ENCODE measurements around the gene COG7.

Gene COG7

DNA sequence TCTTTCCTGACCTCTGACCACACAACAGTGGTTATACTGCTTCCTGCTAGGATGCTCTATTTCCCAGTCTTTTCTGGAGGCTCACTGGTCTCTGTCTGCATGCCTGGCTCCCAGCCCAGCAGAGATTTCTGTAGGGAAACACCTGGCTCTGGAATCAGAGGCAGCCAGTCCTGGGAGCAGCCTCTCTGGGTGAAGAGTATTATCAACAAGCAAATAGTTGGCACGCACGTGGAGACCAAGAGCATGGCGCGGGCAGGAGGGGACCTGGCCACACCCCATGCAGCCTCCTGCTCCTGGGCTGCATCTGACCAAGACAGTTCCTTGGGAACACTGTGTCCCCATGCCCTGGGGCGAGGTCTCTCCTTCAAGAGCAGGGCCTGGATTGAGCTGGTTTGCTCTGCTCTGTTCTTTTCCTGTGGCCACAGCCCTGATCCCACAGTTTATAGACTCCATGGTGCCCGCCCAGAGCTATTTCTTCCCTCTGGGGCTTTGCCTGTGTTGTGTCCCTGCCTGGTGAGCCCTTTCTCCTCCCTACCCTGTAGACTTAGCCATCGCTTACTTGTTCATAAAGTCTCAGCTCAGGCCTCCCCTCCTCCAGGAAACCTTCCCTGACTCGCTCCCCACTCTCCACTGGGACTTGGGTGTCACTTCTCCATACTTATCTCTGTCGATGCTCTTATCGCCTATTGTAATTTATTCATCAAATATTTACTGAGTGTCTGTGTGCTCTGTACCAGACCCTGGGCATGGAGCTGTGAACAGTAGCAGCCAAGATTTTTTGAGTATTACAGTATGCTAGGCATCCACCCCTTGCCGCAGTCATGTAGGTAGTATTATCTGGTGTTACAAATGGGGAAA lies 90.3 kb downstream of the COG7 start:
- DNase-seq (ENCODE audit: low read depth, low spot score) = no peak

DNA sequence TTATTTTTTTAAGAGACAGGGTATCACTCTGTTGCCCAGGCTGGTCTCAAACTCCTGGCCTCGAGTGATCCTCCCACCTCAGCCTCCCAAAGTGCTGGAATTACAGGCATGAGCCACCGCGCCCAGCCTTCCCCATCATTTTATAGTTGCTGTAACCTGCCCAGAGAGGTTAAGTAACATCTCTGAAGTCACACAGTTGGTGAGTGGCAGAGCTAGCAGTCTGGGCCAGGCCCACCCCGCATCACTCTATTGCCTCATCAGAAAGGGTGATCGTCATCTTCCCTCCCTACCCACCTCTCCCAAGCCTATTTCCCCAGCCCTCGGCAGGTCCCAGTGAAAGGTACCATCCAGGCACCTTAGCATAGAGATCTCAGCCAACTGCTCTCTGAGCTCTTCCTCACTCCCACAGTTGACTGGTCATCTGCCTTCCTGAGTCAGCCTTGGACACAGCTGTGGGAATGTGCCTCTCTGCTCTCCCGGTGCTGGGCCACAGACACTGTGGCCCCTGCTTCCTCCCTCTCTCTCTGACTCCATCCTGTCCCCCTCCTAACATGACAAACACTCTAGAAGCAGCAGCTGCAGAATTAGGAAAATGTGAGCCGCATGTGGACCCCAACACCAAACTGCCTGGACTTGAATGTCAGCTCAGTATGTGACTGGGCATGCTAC lies 93.8 kb downstream of the COG7 start:
- no peak for DNase-seq (ENCODE audit: low read depth, low spot score)

GRCh38 chr16:23357761-23358290 lies 95.2 kb downstream of the COG7 start:
- no peak for DNase-seq (ENCODE audit: low read depth, low spot score)

GRCh38 chr16:23356941-23357340 lies 96.0 kb downstream of the COG7 start:
- DNase-seq (ENCODE audit: low read depth, low spot score) = no peak

GRCh38 chr16:23355106-23355670 lies 97.8 kb downstream of the COG7 start:
- DNase-seq (ENCODE audit: low read depth, low spot score) = no peak

DNA sequence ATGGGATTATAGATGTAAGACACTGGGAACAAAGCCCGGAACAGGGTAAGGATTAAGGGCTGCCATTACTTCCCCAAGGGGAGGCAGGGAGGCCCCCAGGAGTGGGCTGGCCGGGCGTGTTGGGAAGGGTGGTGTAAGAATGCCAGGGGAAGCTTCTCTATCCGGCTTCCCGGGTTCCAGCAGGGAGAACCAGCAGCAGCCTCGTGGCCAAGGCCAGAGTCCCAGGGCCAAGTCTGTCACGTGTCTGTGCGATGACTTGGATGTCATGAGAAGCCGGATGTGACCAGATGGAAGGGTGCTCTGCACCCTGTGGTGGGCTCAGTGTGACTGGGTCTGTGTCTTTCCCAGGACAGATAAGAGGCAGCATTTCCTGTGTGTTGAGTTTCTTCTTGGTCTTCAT lies 98.7 kb downstream of the COG7 start:
- DNase-seq (ENCODE audit: low read depth, low spot score) = no peak

DNA sequence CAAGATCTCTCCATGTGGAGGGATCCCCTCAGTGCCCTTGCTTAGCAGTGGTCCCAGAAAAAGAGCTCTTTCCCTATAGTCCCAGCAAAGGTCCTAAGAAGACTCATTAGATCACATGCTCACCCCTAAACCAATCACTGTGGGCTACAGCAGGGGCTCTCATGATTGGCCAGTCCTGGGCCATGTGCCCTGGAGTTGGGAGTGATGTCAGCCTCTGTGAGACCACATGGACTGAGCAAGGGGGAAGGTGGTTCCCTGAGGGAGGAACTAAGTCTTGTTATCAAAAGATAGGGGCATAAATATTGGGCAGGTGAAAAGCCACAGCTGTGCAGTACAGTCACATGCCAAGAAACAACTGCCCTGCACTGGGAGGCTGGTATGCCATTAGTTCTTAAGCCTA lies 99.5 kb downstream of the COG7 start:
- DNase-seq (ENCODE audit: low read depth, low spot score) = no peak

DNA sequence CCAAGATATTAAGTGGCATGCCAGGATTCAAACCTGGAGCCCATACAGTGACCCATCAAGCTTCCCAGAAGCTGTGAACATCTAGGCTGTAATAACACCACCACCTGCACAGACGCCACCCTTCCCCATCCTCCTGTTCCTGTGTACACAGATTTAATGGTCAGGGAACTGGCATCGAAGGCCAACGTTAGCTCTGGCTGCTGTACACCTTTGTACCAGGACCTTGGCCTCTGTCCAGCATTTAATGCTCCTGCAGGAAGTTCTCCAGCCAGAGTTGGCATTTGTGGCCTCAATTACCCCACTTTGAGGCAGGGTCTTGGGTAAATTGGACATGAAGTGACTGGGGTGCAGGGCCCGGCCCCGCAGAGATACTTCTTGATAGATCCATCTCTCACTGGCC lies 101.6 kb downstream of the COG7 start:
- DNase-seq (ENCODE audit: low read depth, low spot score) = no peak

DNA sequence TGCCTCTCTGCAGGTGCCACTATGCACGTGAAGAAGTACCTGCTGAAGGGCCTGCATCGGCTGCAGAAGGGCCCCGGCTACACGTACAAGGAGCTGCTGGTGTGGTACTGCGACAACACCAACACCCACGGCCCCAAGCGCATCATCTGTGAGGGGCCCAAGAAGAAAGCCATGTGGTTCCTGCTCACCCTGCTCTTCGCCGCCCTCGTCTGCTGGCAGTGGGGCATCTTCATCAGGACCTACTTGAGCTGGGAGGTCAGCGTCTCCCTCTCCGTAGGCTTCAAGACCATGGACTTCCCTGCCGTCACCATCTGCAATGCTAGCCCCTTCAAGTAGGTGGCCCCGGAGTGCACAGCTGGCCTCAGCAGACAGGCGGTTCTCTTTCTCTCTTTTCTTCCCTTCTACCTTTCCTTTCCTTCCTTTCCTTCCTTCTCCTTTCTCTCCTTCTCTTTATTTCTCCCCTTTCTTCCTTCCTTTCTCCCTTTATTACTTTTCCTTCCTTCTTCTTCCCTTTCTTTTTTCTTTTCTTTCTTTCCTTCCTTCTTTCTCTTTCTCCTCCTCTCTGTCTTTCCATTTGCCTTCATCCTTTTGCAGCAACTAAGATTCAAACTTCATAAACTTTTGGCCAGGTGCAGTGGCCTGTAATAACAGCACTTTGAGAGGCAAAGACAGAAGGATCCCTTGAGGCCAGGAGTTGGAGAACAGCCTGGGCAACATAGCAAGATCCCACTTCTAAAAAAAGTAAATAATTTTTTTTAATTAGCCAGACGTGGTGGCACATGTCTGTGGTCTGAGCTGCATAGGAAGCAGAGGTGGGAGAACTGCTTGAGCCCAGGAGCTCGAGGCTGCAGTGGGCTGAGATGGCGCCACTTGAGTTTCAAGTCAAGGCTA lies 104.2 kb downstream of the COG7 start:
- DNase-seq (ENCODE audit: low read depth, low spot score) = no peak

DNA sequence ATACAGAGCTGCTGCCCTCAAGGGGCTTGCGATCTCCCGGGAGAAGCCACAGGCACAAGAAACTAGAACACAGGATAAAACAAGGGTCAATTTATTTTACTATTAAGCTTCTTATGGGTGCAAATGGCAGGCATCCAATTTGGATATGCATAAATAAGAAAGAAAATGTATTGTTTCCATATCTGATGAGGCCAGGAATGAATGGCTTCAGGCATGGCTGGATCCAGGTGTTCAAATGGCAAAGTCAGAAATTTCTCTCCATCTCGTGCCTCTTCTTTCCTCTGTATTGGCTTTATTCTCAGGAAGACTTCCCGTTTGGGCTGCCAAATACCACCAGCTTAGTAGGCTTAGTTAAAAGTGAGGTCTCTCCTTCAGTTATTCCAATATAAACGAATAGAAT lies 107.8 kb downstream of the COG7 start:
- DNase-seq (ENCODE audit: low read depth, low spot score) = no peak

DNA sequence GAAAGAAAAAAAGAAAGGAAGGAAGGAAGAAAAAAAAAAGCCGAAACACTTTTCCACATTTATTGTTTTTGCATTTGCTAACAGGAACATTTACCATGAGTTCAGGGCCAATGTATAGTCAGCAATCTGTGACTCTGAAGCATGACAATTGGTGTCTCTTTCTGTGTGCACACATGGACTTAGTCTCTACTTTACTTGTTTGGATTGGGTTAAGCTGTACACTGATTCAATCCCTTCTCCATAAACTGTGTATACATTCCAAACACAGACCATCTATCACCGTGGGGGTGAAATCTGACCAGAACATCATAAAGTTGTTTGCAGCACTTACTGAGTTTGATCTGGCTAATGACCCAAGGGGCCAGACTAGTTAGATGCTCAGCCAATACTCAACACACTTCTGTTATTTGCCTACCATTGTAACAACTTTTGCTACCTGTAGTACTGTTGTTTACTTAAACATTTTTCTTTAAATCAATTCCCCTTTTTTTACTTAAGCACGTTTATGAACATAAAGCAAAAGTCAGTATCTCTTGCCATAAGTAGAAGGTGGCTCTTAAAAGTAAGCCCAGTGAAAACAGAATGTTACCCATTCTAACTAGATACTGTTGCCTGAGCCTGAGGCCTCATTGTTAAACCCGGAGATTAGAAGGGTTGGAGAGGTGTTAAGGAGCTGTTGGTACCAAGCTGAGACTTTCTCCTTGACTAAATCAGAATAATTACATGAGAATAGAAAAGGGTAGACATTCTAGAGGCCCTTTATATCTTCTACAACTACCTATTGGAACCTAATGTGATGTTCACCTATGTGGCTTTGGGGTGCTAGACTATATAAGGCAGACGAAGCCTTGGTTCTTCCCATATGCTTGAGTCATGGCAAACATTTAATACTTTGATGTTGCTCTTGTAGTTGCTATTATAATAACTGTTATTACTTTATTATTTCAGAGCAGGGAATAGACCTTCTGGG lies 109.1 kb downstream of the COG7 start:
- no peak for DNase-seq (ENCODE audit: low read depth, low spot score)

- no peak for DNase-seq (ENCODE audit: low read depth, low spot score)
Observed at GRCh38 chr16:23342083-23342640, 110.8 kb downstream of the COG7 start.

DNA sequence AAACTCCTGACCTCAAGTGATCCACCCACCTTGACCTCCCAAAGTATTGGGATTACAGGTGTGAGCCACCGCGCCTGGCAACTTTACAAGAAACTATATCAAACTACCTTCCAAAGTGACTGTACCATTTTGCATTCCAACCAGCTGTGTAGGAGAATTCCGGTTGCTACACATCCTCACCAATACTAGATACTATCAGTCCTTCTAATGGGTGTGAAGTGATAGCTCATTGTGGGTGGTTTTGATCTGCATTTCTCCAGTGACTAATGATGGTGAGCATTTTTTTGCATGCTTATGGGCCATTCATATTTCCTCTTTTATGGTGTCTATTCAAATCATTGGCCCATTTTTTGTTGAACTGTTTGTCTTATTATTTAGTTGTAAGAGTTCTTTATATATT lies 113.2 kb downstream of the COG7 start:
- no peak for DNase-seq (ENCODE audit: low read depth, low spot score)
